Renal cortical epithelial cell (primary cell): ENCODE data around the gene HMGN1. TPM values are rescaled to one million over a fixed set of nuclear protein-coding genes. Genes with fewer than 3 reads are reported as not detected.

Experiments used
- DNase-seq: peaks from one replicate; pipeline ENCODE4 v3.0.0-alpha.2; 2011; ENCODE audit warnings: low read depth
- total RNA-seq: library from RNA; depleted of rRNA; stranded (reverse); fragments of >200 nt; gene quantifications from 2 replicates; pipeline ENCODE4 v1.2.3, GENCODE V29; 2014

HMGN1 gene
- total RNA-seq, 1 donor from 2014 or later, result 258 TPM

GRCh38 chr21:39300587-39300986, 48.3 kb downstream of the HMGN1 start:
- DNase-seq, result no peak

- DNase-seq, result no peak
These were observed 52.0 kb downstream of the HMGN1 start for GRCh38 chr21:39296891-39297290.

Other genes with a start within 250 kb of the HMGN1 start
- gene PSMG1, start 165.6 kb downstream of the HMGN1 start, total RNA-seq, result 32.2 and 54.2 TPM in 2 replicates
- 40.5 and 81.4 TPM in 2 replicates for gene BRWD1, start 35.5 kb downstream of the HMGN1 start, total RNA-seq
- gene LCA5L, start 96.7 kb upstream of the HMGN1 start, total RNA-seq, result 3.1 and 3.6 TPM in 2 replicates
- gene SH3BGR, start 102.9 kb upstream of the HMGN1 start, total RNA-seq, result 2.1 TPM in 1 of 2 replicates, not detected in the other